Activated naive CD4-positive, alpha-beta T cell (primary cell): ENCODE results near the gene PRKCH.

Experiments
- DNase-seq, 4 experiments: peaks; one replicate each; lab custom pipeline; 2025; lab: John Stamatoyannopoulos, UW

Gene PRKCH

GRCh38 chr14:61532123-61532505 is 210.7 kb downstream of the PRKCH start:
- no peak for DNase-seq

- no peak for DNase-seq
Observed at GRCh38 chr14:61532763-61533162, 211.4 kb downstream of the PRKCH start.

- DNase-seq, result no peak
Observed at GRCh38 chr14:61533513-61534255, 212.3 kb downstream of the PRKCH start.

GRCh38 chr14:61535032-61535431 is 213.7 kb downstream of the PRKCH start:
- no peak for DNase-seq

GRCh38 chr14:61535458-61535857 is 214.1 kb downstream of the PRKCH start:
- DNase-seq, result no peak

- DNase-seq, result no peak
Observed at GRCh38 chr14:61536661-61537562, 215.5 kb downstream of the PRKCH start.

GRCh38 chr14:61537563-61538463 is 216.4 kb downstream of the PRKCH start:
- DNase-seq, result no peak

GRCh38 chr14:61538464-61539022 is 217.2 kb downstream of the PRKCH start:
- DNase-seq, result no peak

GRCh38 chr14:61539631-61540030 is 218.3 kb downstream of the PRKCH start:
- DNase-seq, result no peak

- no peak for DNase-seq
Observed at GRCh38 chr14:61540931-61541330, 219.6 kb downstream of the PRKCH start.

- no peak for DNase-seq
Observed at GRCh38 chr14:61542848-61543790, 221.7 kb downstream of the PRKCH start.

- DNase-seq, result no peak
Observed at GRCh38 chr14:61543946-61544345, 222.6 kb downstream of the PRKCH start.

GRCh38 chr14:61544448-61545330 is 223.3 kb downstream of the PRKCH start:
- no peak for DNase-seq

- DNase-seq, result no peak
Observed at GRCh38 chr14:61545726-61546455, 224.5 kb downstream of the PRKCH start.

GRCh38 chr14:61547186-61548069 is 226.0 kb downstream of the PRKCH start:
- DNase-seq, result no peak

GRCh38 chr14:61549425-61549824 is 228.0 kb downstream of the PRKCH start:
- no peak for DNase-seq

- no peak for DNase-seq
Observed at GRCh38 chr14:61551384-61551783, 230.0 kb downstream of the PRKCH start.

GRCh38 chr14:61552241-61552640 is 230.9 kb downstream of the PRKCH start:
- DNase-seq, result no peak
